ENCODE results near the gene RASL11A. TPM values are rescaled to one million over a fixed set of nuclear protein-coding genes. Genes with fewer than 3 reads are reported as not detected.

RASL11A gene
- total RNA-seq, 1 experiment from 2014 or later = 2.7 TPM

DNA sequence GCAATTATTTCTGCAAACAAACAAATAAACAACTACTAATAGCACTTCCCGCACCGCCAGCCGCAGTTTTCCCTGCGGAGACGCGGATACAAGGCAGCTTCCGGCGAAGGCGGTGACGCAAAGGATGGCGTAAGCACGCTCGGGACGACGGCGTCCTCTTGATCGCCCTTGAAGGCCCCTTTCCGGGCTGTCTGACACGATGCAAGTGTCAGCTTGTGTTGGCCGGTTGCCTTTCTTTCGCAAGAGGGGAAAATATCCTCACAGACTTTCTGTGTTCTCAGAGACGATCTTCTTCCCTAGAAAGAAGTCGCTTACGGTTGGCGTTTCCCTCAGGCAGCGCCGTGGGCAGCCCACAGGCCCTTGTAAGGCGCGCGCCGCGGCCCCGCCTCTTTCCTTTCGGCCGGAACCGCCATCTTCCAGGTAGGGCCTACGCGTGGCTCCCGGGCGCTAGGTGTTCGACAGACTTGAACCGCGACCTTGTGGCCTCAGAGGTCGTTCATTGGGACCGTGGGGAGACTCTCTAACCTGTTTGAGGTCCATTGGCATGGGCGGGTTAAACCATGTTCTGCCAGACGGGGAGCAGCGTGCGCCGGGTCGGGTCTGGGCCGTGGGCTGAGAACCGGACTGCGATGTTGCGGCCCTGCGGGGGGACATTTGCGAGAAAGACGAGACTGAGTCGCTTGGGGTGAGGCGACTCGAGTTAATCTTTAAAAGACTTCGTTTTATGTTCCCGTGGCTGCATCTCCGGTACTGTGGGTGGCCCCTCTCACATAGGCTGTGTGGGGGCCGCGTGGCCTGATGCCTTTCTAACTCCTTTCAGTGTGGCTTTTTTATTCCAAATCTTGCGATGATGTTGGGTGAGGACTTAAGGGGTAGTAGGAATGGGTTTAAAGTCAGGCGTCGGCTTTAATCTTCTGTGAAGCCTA lies 19.2 kb upstream of the RASL11A start, which contains the start of gene RPL21:
TSS of gene RPL21 (plus strand) at position 393 of the 926 bp plus-strand sequence. CDS start 2,219 bp downstream, outside the sequence.
- H3K4me3 Mint-ChIP-seq = peak within 1 kb of the TSS; percentile 93 to 95

More for the DNA sequence above, 19.2 kb upstream of the RASL11A start, which contains the start of gene RPL21:
- Histone ChIP-seq H3K4me2 (ENCODE audit: insufficient read depth, insufficient read length, low read length) (peak within 1 kb of the TSS; percentile 96), H4K5ac (ENCODE audit: insufficient read length, low read depth, low read length) (peak within 1 kb of the TSS; percentile 96), H3K23me2 (ENCODE audit: insufficient read length, low read depth, low read length, poor library complexity, severe bottlenecking) (peaks cover 10% of the 10 kb centered on the region), H3K14ac (ENCODE audit: insufficient read depth, low read length) (peak within 1 kb of the TSS; percentile 99), H2BK15ac (ENCODE audit: low read depth, low read length) (no peak within 1 kb of the TSS), H2AK5ac (ENCODE audit: insufficient read length, low read length) (no peak within 1 kb of the TSS), H3K79me1 (ENCODE audit: insufficient read depth, low read depth, low read length, poor library complexity, severe bottlenecking) (no peaks in the 10 kb centered on the region), H3K56ac (ENCODE audit: insufficient read length, low read depth, low read length) (peak within 1 kb of the TSS; percentile 70), H3K27me3 (ENCODE audit: insufficient read depth, low read length) (no peaks in the 10 kb centered on the region), H3K4me1 (ENCODE audit: insufficient read depth, low read length) (no peaks in the 10 kb centered on the region), H3K27ac (ENCODE audit: insufficient read length, low read depth, low read length) (peak within 1 kb of the TSS; percentile 68), H2BK120ac (ENCODE audit: low read depth, low read length, poor library complexity, severe bottlenecking) (peak within 1 kb of the TSS; percentile 93), H3K18ac (ENCODE audit: insufficient read length, low read depth, low read length) (peak within 1 kb of the TSS; percentile 98), H3K9me3 (ENCODE audit: control insufficient read depth, low read depth, low read length) (no peaks in the 10 kb centered on the region), H4K8ac (replicated peaks; ENCODE audit: insufficient read length, low read depth, low read length) (peak within 1 kb of the TSS; percentile 51), H3K23ac (ENCODE audit: insufficient read length, low read depth, low read length) (no peak within 1 kb of the TSS), H4K20me1 (ENCODE audit: control insufficient read depth, insufficient read depth, insufficient read length) (no peaks in the 10 kb centered on the region), H2BK20ac (ENCODE audit: low read depth, low read length, poor library complexity, severe bottlenecking) (no peak within 1 kb of the TSS), H3K9ac (ENCODE audit: extremely low read depth, insufficient read length, low read length) (peak within 1 kb of the TSS; percentile 99), H3K4ac (ENCODE audit: low read depth, low read length) (peak within 1 kb of the TSS; percentile 80; the same call in 1 of the 2 replicates), H4K91ac (ENCODE audit: insufficient read length, low read depth, low read length) (no peak within 1 kb of the TSS), H3T11ph (ENCODE audit: low read length) (peak within 1 kb of the TSS; percentile 41), H2BK12ac (ENCODE audit: insufficient read length, low read depth, low read length) (no peak within 1 kb of the TSS), H2AFZ (ENCODE audit: low read length) (no peak within 1 kb of the TSS), H2BK5ac (ENCODE audit: insufficient read length, low read length) (peak within 1 kb of the TSS; percentile 46), H3K79me2 (ENCODE audit: insufficient read depth, low read length) (peaks cover 22% of the 10 kb centered on the region)
- Mint-ChIP-seq H3K27ac (peak within 1 kb of the TSS; percentile 97 to 100 (median 98)), H3K4me1 (peaks cover 15 to 25% of the 10 kb centered on the region in 2 experiments), H3K9me3 (peaks cover 0 to 5% of the 10 kb centered on the region in 2 experiments; a peak in 1 of 5 replicates), H3K36me3 (ENCODE audit: insufficient read depth in 1 of 3, low read depth in 3 of 3) (peaks cover 38 to 50% (median 46%) of the 10 kb centered on the region in 3 experiments), H3K27me3 (ENCODE audit: low read depth) (no peaks in the 10 kb centered on the region)
- TF ChIP-seq, protein P1, sequence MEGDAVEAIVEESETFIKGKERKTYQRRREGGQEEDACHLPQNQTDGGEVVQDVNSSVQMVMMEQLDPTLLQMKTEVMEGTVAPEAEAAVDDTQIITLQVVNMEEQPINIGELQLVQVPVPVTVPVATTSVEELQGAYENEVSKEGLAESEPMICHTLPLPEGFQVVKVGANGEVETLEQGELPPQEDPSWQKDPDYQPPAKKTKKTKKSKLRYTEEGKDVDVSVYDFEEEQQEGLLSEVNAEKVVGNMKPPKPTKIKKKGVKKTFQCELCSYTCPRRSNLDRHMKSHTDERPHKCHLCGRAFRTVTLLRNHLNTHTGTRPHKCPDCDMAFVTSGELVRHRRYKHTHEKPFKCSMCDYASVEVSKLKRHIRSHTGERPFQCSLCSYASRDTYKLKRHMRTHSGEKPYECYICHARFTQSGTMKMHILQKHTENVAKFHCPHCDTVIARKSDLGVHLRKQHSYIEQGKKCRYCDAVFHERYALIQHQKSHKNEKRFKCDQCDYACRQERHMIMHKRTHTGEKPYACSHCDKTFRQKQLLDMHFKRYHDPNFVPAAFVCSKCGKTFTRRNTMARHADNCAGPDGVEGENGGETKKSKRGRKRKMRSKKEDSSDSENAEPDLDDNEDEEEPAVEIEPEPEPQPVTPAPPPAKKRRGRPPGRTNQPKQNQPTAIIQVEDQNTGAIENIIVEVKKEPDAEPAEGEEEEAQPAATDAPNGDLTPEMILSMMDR (conservative IDR thresholded peaks at IDR 0.05) = no peak
- peak; percentile 92 for DNase-seq
- WGBS (ENCODE audit: extremely low coverage, insufficient read length, low lambda C conversion rate) = no CpG with 5 or more reads among the region's 69 CpGs

Measured in H9 (cell line).